Stimulated activated CD8-positive, alpha-beta memory T cell treated with anti-CD3 and anti-CD28 coated beads, Interleukin-4, amount 100 ng/mL, for 1 hour (primary cell): ENCODE results near the gene SYPL2.

Experiments
- DNase-seq, 2 donors: peaks; one replicate each; pipeline ENCODE4 v3.0.0-alpha.2; 2020; ENCODE audit warnings: low read depth in 2 of 2, low spot score in 1 of 2

The SYPL2 gene

DNA sequence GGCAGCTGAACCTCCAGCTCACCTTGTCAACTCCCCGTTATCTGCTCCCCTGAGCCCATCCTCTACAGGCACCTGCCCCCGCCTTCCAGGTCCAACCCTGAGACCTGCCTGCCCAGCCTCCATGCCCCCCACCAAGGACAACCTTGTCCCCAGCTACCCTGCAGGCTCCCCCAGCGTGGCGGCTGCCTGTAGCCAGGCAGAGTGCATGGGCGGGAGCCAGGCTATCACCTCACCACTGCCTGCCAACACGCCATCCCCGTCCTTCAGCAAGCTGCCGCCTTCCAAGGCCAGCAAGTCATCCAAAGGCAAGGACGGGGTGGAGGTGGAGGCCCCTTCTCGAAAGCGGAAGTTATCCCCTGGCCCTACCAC is 24.6 kb downstream of the SYPL2 start:
- DNase-seq: no peak

GRCh38 chr1:109491372-109491771 is 25.0 kb downstream of the SYPL2 start:
- DNase-seq: no peak

GRCh38 chr1:109492779-109493178 is 26.4 kb downstream of the SYPL2 start:
- DNase-seq: no peak

- no peak for DNase-seq
Measured at GRCh38 chr1:109493227-109493626, 26.9 kb downstream of the SYPL2 start.

GRCh38 chr1:109493805-109494539 is 27.6 kb downstream of the SYPL2 start, which contains the start of gene CYB561D1:
TSS of gene CYB561D1 (plus strand) at chr1:109494094. CDS start at chr1:109494140, 46 bp downstream.
- peak; percentile 80 for DNase-seq

DNA sequence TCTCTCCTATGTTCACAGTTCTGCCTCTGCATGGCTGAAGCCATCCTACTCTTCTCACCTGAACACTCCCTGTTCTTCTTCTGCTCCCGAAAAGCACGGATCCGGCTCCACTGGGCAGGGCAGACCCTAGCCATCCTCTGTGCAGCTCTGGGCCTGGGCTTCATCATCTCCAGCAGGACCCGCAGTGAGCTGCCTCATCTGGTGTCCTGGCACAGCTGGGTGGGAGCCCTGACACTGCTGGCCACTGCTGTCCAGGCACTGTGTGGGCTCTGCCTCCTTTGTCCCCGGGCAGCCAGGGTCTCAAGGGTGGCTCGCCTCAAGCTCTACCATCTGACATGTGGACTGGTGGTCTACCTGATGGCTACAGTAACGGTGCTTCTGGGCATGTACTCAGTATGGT is 29.4 kb downstream of the SYPL2 start:
- no peak for DNase-seq

DNA sequence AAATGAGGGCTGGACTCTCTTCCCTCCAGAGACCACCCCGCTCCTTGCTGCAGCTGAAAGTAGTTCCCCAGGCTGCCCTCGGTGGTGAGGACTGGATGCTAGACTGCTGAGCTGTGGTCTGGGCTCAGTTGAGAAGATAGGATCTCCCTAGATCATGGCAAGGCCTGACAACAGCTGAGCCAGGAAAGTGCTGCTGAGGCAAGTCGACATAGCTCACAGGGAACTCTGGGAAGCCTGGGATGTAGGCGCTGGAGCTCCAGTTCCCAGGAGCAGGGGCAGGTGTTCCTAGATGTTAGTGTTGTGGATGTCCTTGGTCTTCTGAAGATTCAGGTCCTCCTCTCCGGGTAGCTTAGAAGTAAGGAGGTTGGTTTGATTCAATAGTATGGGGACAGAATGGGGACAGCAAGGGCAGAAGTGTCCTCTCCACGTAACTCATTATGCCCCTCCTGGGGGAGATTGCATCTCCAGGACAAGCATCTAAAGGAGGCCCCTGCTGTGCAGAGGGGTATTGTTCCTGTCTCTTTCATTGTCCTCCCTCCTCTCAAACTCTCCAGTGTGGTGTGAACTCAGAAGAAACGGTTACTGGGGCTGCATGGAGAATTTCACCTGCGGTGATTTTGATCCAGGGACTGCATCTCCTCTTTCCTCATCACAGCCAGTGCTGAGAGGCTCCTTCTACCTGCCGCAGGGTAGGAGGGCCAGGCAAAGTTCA is 31.3 kb downstream of the SYPL2 start:
- no peak for DNase-seq

- no peak for DNase-seq
Measured at GRCh38 chr1:109498161-109498801, 31.9 kb downstream of the SYPL2 start.

DNA sequence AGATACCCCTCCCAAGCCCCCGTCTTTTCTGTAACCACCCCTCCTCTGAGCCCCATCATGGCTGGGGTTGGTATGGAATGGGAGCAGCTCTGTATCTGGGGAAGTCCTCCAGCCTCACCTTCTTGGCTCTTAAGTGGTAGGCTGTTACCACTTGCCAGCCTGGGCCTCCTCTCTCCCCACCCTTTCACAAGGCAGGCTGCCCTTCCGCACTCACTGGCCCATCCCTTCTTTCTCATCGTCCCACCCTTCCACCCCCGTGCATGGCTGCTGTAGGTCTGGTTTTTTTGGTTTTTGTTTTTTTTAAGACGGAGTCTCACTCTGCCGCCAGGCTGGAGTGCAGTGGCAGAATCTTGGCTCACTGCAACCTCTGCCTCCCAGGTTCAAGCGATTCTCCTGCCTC is 32.7 kb downstream of the SYPL2 start:
- no peak for DNase-seq

DNA sequence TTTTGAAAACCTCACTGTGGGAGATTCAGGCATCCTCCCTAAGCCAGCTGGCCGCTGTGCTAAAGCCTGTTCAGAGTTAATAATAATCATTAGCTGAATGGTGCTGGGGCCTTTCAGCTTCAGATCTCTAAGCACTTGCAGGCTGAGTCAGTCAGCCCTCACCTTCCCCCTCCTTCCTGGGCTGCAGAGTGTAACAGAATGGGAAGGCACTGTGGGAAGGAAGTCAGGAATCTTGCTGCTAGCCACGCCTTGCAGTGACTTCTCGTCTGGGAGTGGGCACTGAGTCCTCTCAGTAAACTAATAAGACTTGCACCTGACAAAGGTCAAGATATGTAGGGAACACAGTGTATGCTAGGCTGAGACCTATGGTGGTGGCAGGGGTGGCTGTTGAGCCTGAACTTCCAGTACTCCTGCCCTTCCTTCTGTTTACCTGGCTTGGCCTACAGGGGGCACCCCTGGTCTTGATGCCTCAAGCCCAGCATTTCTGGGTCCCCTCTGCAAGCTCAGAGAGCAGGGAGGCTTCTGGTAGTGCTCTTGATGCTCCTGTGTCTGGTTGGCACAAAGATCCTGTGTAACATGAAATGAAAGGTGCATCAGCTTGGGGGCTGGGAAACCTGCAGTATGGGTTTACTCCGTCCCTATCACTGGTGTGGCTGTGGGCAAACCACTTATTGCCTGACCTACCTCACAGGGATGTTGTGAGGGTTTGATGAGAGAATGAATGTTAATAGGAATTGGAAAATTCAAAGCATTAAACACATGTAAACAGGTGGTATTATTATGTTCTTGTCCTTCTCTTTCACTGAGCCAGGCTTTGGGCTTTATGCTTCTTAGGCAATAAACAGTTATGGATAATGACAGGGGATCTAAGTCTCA is 33.6 kb downstream of the SYPL2 start:
- no peak for DNase-seq

DNA sequence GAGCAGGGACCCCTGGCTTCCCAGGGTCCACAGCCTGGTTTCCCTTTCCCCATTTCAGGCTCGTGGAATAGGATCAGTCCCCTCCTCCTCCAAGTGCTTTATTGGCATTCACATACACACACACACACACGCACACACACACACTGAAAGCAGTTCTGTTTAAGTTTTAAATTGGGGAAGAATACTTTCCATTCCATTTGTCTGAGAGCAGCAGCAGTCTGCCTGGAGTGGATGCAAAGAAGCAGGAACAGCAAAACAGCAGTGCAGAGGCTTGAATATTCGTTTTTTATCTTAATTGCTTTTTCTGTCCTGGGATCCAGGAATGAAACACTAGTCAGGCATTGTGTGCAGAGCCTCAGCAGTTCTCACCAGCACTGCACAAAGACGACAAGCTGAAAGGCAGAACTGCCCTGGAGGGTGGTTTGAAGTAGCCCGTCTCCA is 34.6 kb downstream of the SYPL2 start:
- no peak for DNase-seq

DNA sequence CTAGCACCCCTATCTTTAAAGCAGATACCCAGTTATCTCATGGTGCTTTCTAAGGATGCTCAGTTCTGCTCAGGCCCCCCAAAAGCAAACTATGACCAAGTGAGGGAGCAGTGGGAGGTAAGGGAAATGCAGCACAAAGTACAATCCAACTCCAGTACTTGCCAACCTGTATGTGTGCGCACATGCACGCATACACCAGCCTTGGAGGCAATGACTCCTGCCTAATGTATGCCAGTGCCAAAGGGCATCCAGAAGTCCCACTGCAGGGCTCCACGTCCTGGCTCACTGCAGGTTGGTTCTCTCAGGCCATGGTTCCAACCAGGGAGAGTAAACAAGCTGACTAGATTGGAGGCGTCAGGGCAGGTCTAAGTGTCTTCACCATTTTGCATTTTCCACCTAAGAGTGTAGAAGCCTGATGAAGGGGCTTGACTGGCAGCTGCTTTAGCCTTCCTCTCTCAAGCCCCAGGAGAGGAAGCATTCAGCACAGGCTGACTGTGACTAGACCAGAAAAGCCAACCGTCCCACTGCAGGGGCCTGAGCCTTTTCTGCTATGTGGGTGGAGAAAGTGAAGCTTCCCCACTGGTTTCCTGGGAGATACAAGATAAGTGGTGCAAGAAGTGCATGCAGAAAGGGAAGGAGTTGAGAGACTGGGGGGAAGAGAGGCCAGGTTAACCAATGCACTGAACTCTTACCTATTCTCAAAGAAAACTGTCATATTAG is 35.5 kb downstream of the SYPL2 start:
- no peak for DNase-seq

GRCh38 chr1:109502364-109502851 is 36.1 kb downstream of the SYPL2 start:
- DNase-seq: no peak

GRCh38 chr1:109503935-109504334 is 37.6 kb downstream of the SYPL2 start:
- no peak for DNase-seq

GRCh38 chr1:109504974-109505373 is 38.6 kb downstream of the SYPL2 start:
- DNase-seq: no peak

DNA sequence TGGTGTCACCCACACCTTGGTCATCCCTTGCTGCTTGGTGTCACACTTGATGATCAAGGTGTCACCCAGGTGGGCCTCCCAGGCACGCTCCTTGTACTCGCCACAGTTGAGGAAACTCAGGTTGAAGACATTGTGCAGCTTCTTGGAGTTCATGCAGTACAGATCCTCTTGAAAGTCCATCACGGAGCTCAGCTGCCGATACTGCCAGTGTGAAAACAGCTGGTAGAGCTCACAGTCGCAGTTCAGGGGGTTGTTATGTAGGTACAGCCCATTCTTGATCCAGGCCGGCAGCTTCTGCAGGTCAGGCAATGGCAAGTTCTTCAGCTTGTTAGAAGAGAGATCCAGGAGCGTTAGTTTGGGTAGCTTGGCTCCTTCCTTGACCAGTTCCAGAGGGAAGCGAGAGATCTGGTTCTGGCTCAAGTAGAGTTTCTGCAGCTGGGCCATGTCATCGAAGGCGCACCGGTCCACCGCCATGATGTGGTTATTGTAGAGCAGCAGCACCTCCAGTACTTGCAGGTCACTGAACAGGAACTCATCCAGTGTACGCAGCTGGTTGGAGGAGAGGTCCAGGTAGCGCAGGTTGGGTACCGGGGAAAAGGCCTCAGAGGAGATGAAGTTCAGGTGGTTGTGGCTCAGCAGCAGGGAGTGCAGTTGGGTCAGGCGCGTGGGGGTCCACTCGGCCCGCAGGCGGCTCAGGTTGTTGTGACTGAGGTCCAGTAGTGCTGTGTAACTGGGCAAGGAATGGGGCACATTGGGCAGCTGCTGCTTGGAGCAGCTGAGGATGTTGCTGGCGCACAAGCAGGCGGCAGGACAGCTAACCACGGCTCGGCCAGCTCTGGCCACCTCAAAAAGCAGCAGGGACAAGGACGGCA is 41.9 kb downstream of the SYPL2 start:
- DNase-seq: no peak

DNA sequence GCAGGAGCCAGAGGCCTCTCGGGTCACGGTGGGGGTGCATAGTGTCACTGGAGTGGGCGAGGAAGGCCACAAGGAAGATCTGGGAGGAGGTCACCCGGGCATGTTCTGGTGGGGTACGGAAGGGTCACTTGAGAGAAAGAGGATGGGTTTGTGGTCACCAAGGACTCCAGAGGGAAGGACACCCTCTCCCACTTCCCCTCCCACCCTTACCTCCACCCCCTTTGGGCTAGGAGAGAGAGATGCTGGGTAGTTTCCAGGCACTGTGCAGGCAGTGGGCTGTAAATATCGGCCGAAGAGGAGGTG is 42.5 kb downstream of the SYPL2 start:
- no peak for DNase-seq

GRCh38 chr1:109509176-109510134 is 43.1 kb downstream of the SYPL2 start, which contains the start of gene AMIGO1:
TSS of gene AMIGO1 (minus strand) at chr1:109509727. CDS start at chr1:109508912, 815 bp downstream.
- DNase-seq: peak in 1 of 2 donors; percentile 18
